ENCODE data around the gene MYH14. TPM values are rescaled to one million over a fixed set of nuclear protein-coding genes. Genes with fewer than 3 reads are reported as not detected.
"Not testable (repeated sequence)": the region's sequence is repeated elsewhere in the genome, so short reads cannot be mapped to it uniquely, and the experiment has no call there.

MYH14 gene
- polyA plus RNA-seq, 3 donors, result not detected

DNA sequence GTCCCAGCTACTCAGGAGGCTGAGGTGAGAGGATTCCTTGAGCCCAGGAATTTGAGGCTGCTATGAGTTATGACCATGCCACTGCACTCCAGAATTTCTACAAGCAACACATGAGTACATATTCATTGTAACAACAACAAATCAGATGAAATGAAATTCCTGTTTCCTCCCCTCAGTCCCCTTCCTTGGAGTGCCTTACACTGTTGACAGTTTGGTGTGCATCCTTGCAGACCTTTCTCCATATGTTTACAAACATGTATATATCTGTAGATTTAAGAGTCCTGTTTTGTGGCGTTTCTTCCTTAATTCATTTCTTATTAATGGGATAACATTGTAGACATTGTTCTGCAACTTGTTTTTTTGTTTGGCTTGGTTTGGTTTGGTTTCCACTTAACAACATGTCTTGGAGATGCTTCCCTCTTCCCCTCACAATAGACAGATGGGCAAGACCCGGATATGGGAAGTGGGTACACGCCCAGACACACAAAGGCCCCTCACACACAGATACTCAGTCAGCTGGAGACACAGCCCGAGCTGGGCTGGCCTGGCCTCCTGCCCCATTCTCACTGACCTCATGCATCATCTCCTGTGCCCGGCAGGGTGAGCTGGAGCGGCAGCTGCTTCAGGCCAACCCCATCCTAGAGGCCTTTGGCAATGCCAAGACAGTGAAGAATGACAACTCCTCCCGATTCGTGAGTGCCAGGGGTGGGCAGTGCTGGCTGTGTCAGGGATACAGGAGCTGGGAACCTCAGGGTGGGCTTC is 21.7 kb downstream of the MYH14 start:
- Histone ChIP-seq H3K27me3 (ENCODE audit: control insufficient read depth in 2 of 2, insufficient read depth in 2 of 2, low read length in 2 of 2) (peaks cover 0 to 6% of the 10 kb centered on the region in 2 donors), H3K9ac (ENCODE audit: insufficient read depth, low read length, poor library complexity, severe bottlenecking) (no peak overlapping the region), H3K4me2 (replicated peaks; ENCODE audit: extremely low read depth, low read length, poor library complexity, severe bottlenecking) (no peak overlapping the region), H3K36me3 (replicated peaks in 1 of 2; ENCODE audit: control insufficient read depth in 1 of 2, insufficient read depth in 2 of 2, low read length in 2 of 2) (no peaks in the 10 kb centered on the region), H3K9me3 (replicated peaks in 1 of 2; ENCODE audit: control insufficient read depth in 1 of 2, insufficient read depth in 1 of 2, low read length in 2 of 2) (peaks cover 6 to 16% of the 10 kb centered on the region in 2 donors), H4K20me1 (ENCODE audit: insufficient read depth, low read length) (no peaks in the 10 kb centered on the region), H2AFZ (ENCODE audit: insufficient read depth, low read depth, low read length, poor library complexity, severe bottlenecking) (no peak overlapping the region), H3K4me3 (replicated peaks in 1 of 3; ENCODE audit: low read depth in 2 of 3, low read length in 3 of 3) (no peak overlapping the region), H3K4me1 (ENCODE audit: control insufficient read depth in 1 of 2, insufficient read depth in 2 of 2, low read length in 2 of 2) (no peaks in the 10 kb centered on the region), H3K79me2 (ENCODE audit: insufficient read depth, low read length) (no peaks in the 10 kb centered on the region), H3K27ac (ENCODE audit: low read depth in 1 of 2, low read length in 2 of 2) (no peak overlapping the region)
- peaks cover 9 to 19% (median 18%) of the 10 kb centered on the region in 7 donors for H3K9me3 Mint-ChIP-seq
- H3K4me1 Mint-ChIP-seq, result no peaks in the 10 kb centered on the region
- H3K27me3 Mint-ChIP-seq (ENCODE audit: low read depth in 3 of 3), result peaks cover 2 to 26% (median 9%) of the 10 kb centered on the region in 3 donors
- TF ChIP-seq, protein P1, sequence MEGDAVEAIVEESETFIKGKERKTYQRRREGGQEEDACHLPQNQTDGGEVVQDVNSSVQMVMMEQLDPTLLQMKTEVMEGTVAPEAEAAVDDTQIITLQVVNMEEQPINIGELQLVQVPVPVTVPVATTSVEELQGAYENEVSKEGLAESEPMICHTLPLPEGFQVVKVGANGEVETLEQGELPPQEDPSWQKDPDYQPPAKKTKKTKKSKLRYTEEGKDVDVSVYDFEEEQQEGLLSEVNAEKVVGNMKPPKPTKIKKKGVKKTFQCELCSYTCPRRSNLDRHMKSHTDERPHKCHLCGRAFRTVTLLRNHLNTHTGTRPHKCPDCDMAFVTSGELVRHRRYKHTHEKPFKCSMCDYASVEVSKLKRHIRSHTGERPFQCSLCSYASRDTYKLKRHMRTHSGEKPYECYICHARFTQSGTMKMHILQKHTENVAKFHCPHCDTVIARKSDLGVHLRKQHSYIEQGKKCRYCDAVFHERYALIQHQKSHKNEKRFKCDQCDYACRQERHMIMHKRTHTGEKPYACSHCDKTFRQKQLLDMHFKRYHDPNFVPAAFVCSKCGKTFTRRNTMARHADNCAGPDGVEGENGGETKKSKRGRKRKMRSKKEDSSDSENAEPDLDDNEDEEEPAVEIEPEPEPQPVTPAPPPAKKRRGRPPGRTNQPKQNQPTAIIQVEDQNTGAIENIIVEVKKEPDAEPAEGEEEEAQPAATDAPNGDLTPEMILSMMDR (IDR thresholded peaks at IDR 0.05), result no peak
- H3K36me3 Mint-ChIP-seq, result no peaks in the 10 kb centered on the region
- WGBS (ENCODE audit: insufficient coverage), result 90% methylated on average over 2 of the region's 8 CpGs
- no peak overlapping the region for H3K4me3 Mint-ChIP-seq
- no peak for DNase-seq
- H3K27ac Mint-ChIP-seq, result no peak overlapping the region
- intact Hi-C loops (cut with micrococcal nuclease), result loop anchor here in 1 of 2 donors (10.0 kb wide), 1 partner anchor 1070 kb away; no protein-coding TSS in a partner anchor

DNA sequence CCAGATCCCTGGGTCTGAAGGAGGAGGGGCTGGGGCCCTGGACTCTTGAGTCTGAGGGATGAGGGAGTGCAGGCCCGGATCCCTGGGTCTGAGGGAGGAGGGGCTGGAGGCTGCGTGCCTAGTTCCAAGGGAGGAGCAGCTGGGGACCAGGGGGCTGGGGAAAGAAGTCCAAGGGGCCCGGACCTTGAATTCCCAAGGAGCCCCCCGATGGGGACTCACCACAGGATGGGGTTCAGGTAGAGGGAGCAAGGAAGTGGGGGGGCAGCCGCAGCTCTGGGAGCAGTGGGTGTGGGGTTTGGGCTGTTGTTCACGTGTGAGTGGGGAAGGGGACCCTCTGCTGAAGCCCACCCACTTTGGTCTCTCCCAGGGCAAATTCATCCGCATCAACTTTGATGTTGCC is 23.1 kb downstream of the MYH14 start:
- Histone ChIP-seq H3K9ac (ENCODE audit: insufficient read depth, low read length, poor library complexity, severe bottlenecking) (no peak overlapping the region), H3K27ac (ENCODE audit: low read depth in 1 of 2, low read length in 2 of 2) (no peak overlapping the region), H2AFZ (ENCODE audit: insufficient read depth, low read depth, low read length, poor library complexity, severe bottlenecking) (no peak overlapping the region), H3K4me3 (replicated peaks in 1 of 3; ENCODE audit: low read depth in 2 of 3, low read length in 3 of 3) (no peak overlapping the region), H3K4me2 (replicated peaks; ENCODE audit: extremely low read depth, low read length, poor library complexity, severe bottlenecking) (no peak overlapping the region), H3K27me3 (ENCODE audit: control insufficient read depth in 2 of 2, insufficient read depth in 2 of 2, low read length in 2 of 2) (peaks cover 0 to 11% of the 10 kb centered on the region in 2 donors), H3K4me1 (ENCODE audit: control insufficient read depth in 1 of 2, insufficient read depth in 2 of 2, low read length in 2 of 2) (no peaks in the 10 kb centered on the region), H4K20me1 (ENCODE audit: insufficient read depth, low read length) (no peaks in the 10 kb centered on the region), H3K36me3 (replicated peaks in 1 of 2; ENCODE audit: control insufficient read depth in 1 of 2, insufficient read depth in 2 of 2, low read length in 2 of 2) (no peaks in the 10 kb centered on the region), H3K9me3 (replicated peaks in 1 of 2; ENCODE audit: control insufficient read depth in 1 of 2, insufficient read depth in 1 of 2, low read length in 2 of 2) (peaks cover 6 to 16% of the 10 kb centered on the region in 2 donors), H3K79me2 (ENCODE audit: insufficient read depth, low read length) (no peaks in the 10 kb centered on the region)
- TF ChIP-seq, protein P1 (IDR thresholded peaks at IDR 0.05), result no peak
- H3K36me3 Mint-ChIP-seq, result no peaks in the 10 kb centered on the region
- H3K27me3 Mint-ChIP-seq (ENCODE audit: low read depth in 3 of 3), result peaks cover 5 to 38% (median 11%) of the 10 kb centered on the region in 3 donors
- no peak overlapping the region for H3K4me3 Mint-ChIP-seq
- peaks cover 9 to 24% (median 18%) of the 10 kb centered on the region in 7 donors for H3K9me3 Mint-ChIP-seq
- peaks cover 4% of the 10 kb centered on the region for H3K4me1 Mint-ChIP-seq
- WGBS (ENCODE audit: insufficient coverage), result 77% methylated on average over 7 of the region's 7 CpGs
- H3K27ac Mint-ChIP-seq, result no peak overlapping the region
- intact Hi-C loops (cut with micrococcal nuclease), result loop anchor here in 1 of 2 donors (10.0 kb wide), 1 partner anchor 1068 kb away; no protein-coding TSS in a partner anchor
- no peak for DNase-seq

DNA sequence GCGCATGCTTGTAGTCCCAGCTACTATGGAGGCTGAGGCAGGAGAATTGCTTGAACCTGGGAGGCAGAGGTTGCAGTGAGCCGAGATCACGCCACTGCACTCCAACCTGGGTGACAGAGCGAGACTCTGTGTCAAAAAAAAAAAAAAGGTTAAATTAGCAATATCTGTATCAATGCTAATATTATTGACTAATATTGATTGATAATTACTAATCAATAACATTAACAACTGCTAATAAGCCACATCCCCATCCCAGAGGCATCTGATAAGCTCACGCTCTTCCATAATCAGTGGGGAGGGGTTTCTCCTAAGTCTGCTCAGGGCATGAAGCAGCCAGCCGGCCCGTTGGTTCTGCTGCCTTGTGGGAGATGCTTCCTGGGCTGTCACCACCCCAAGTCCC is 24.7 kb downstream of the MYH14 start:
- H3K27ac Mint-ChIP-seq; DNase-seq; H3K36me3 Mint-ChIP-seq; H3K4me1 ChIP-seq (ENCODE audit: control insufficient read depth in 1 of 2, insufficient read depth in 2 of 2, low read length in 2 of 2); H3K27ac ChIP-seq (ENCODE audit: low read depth in 1 of 2, low read length in 2 of 2); H3K36me3 ChIP-seq (replicated peaks in 1 of 2; ENCODE audit: control insufficient read depth in 1 of 2, insufficient read depth in 2 of 2, low read length in 2 of 2); H3K79me2 ChIP-seq (ENCODE audit: insufficient read depth, low read length); H3K4me3 Mint-ChIP-seq; H3K4me2 ChIP-seq (replicated peaks; ENCODE audit: extremely low read depth, low read length, poor library complexity, severe bottlenecking); H2AFZ ChIP-seq (ENCODE audit: insufficient read depth, low read depth, low read length, poor library complexity, severe bottlenecking); H3K4me1 Mint-ChIP-seq; H4K20me1 ChIP-seq (ENCODE audit: insufficient read depth, low read length); H3K4me3 ChIP-seq (replicated peaks in 1 of 3; ENCODE audit: low read depth in 2 of 3, low read length in 3 of 3); H3K9ac ChIP-seq (ENCODE audit: insufficient read depth, low read length, poor library complexity, severe bottlenecking): not testable (repeated sequence)
- Mint-ChIP-seq H3K9me3 (peaks cover 9 to 27% (median 18%) of the 10 kb centered on the region in 7 donors), H3K27me3 (ENCODE audit: low read depth in 3 of 3) (peaks cover 7 to 45% (median 9%) of the 10 kb centered on the region in 3 donors)
- Histone ChIP-seq H3K9me3 (replicated peaks in 1 of 2; ENCODE audit: control insufficient read depth in 1 of 2, insufficient read depth in 1 of 2, low read length in 2 of 2) (peaks cover 6 to 16% of the 10 kb centered on the region in 2 donors), H3K27me3 (ENCODE audit: control insufficient read depth in 2 of 2, insufficient read depth in 2 of 2, low read length in 2 of 2) (peaks cover 0 to 11% of the 10 kb centered on the region in 2 donors)
- 73% methylated on average over 3 of the region's 7 CpGs for WGBS (ENCODE audit: insufficient coverage)
- intact Hi-C loops (cut with micrococcal nuclease), result loop anchor here in 1 of 2 donors (10.0 kb wide), 1 partner anchor 1067 kb away; no protein-coding TSS in a partner anchor

All from CD14-positive monocyte (primary cell).